ENCODE measurements around the gene KATNAL1.

The KATNAL1 gene

GRCh38 chr13:30307194-30307970 lies at the start of gene KATNAL1:
KATNAL1 (minus strand) TSS chr13:30307551; CDS start chr13:30283777, 23,774 bp downstream.
- peak in 3 of 6 experiments; percentile 31 to 77 (median 60) for DNase-seq

GRCh38 chr13:30355839-30356238 lies 48.5 kb upstream of the KATNAL1 start:
- DNase-seq, result no peak

- peak in 4 of 6 experiments; percentile 20 to 27 (median 22) for DNase-seq
Measured at GRCh38 chr13:30355384-30355699, 48.0 kb upstream of the KATNAL1 start.

GRCh38 chr13:30354493-30355383 lies 47.4 kb upstream of the KATNAL1 start:
- DNase-seq, result no peak

- DNase-seq, result no peak
Measured at GRCh38 chr13:30353471-30354215, 46.3 kb upstream of the KATNAL1 start.

- no peak for DNase-seq
Measured at GRCh38 chr13:30353060-30353459, 45.7 kb upstream of the KATNAL1 start.

GRCh38 chr13:30352121-30352520 lies 44.8 kb upstream of the KATNAL1 start:
- DNase-seq, result no peak

- no peak for DNase-seq
Measured at GRCh38 chr13:30346789-30347167, 39.4 kb upstream of the KATNAL1 start.

GRCh38 chr13:30346153-30346788 lies 38.9 kb upstream of the KATNAL1 start:
- peak; percentile 12 to 83 (median 51) for DNase-seq

- no peak for DNase-seq
Measured at GRCh38 chr13:30345426-30346100, 38.2 kb upstream of the KATNAL1 start.

- no peak for DNase-seq
Measured at GRCh38 chr13:30341815-30342570, 34.6 kb upstream of the KATNAL1 start.

- DNase-seq, result no peak
Measured at GRCh38 chr13:30340331-30341250, 33.2 kb upstream of the KATNAL1 start.

- DNase-seq, result no peak
Measured at GRCh38 chr13:30339738-30340330, 32.5 kb upstream of the KATNAL1 start.

- no peak for DNase-seq
Measured at GRCh38 chr13:30338952-30339351, 31.6 kb upstream of the KATNAL1 start.

- DNase-seq, result no peak
Measured at GRCh38 chr13:30338331-30338851, 31.0 kb upstream of the KATNAL1 start.

- no peak for DNase-seq
Measured at GRCh38 chr13:30337061-30337610, 29.8 kb upstream of the KATNAL1 start.

- DNase-seq, result peak in 2 of 6 experiments; percentile 7 to 49
Measured at GRCh38 chr13:30334663-30335386, 27.5 kb upstream of the KATNAL1 start.

GRCh38 chr13:30333616-30334015 lies 26.3 kb upstream of the KATNAL1 start:
- DNase-seq, result no peak

Measured in stimulated activated naive CD4-positive, alpha-beta T cell (primary cell).